Measurements from ENCODE around the gene RNF187. TPM values are rescaled to one million over a fixed set of nuclear protein-coding genes. Genes with fewer than 3 reads are reported as not detected.

The RNF187 gene
- polyA plus RNA-seq, result 22.4 and 28.4 TPM in 2 replicates

DNA sequence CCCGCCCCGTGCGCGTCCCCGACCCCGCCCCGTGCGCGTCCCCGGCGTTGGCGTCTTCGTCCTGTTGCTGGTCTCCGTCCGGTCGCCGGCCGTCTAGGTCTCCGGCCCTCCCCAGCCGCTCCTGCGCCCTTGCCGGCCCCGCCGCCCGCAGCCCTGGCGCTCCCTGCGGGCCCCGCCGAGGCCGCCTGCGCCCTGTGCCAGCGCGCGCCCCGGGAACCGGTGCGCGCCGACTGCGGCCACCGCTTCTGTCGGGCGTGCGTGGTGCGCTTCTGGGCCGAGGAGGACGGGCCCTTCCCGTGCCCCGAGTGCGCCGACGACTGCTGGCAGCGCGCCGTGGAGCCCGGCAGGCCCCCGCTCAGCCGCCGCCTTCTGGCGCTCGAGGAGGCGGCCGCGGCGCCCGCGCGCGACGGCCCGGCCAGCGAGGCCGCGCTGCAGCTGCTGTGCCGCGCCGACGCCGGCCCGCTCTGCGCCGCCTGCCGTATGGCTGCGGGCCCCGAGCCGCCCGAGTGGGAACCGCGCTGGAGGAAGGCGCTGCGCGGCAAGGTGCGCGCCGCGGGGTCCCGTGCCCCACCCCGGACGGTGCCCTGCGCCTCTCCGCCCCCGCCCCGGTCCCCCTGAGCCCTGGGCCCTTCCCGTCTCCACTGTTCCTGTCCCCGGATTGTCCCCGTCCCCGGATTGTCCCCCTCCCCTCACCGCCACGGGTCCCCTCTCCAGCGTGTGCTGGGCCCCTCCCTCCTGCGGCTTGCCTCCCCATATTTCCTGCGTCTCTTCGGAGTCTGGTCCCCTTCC, at the start of gene RNF187:
Gene RNF187, plus strand, starts transcription at position 47 of the 789 bp plus-strand sequence.

Other genes with a start within 250 kb of the RNF187 start
- gene TRIM11, start 80.5 kb upstream of the RNF187 start, polyA plus RNA-seq, result 5.2 and 9.0 TPM in 2 replicates
- gene TRIM17, start 70.5 kb upstream of the RNF187 start, polyA plus RNA-seq, result 0.51 TPM in 1 of 2 replicates, not detected in the other
- 0.57 and 1.1 TPM in 2 replicates for gene RHOU, start 248.1 kb downstream of the RNF187 start, polyA plus RNA-seq

All from Purkinje cell (primary cell).